HG03342 (cell line): ENCODE measurements around the gene BMP6.
"Not testable (repeated sequence)": the region's sequence is repeated elsewhere in the genome, so short reads cannot be mapped to it uniquely, and the experiment has no call there.

Experiments used
- ATAC-seq: cut with Tn5 transposase; IDR thresholded peaks from one replicate; pipeline ENCODE4 v1.9.1; 2021; ENCODE audit warnings: mild to moderate bottlenecking, moderate library complexity; ENCODE audit not compliant: unreplicated experiment

BMP6 gene

DNA sequence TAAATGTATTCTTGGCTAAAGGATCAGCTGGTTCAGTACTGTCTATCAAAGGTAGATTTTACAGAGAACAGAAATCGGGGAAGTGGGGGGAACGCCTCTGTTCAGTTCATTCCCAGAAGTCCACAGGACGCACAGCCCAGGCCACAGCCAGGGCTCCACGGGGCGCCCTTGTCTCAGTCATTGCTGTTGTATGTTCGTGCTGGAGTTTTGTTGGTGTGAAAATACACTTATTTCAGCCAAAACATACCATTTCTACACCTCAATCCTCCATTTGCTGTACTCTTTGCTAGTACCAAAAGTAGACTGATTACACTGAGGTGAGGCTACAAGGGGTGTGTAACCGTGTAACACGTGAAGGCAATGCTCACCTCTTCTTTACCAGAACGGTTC lies 154.8 kb downstream of the BMP6 start:
- no peak for ATAC-seq

- ATAC-seq, result no peak
These were observed 156.0 kb downstream of the BMP6 start for GRCh38 chr6:7881765-7882500.

- ATAC-seq, result no peak
These were observed 156.8 kb downstream of the BMP6 start for GRCh38 chr6:7882505-7883257.

GRCh38 chr6:7883381-7883780 lies 157.5 kb downstream of the BMP6 start:
- no peak for ATAC-seq

- ATAC-seq, result no peak
These were observed 160.2 kb downstream of the BMP6 start for GRCh38 chr6:7886132-7886531.

DNA sequence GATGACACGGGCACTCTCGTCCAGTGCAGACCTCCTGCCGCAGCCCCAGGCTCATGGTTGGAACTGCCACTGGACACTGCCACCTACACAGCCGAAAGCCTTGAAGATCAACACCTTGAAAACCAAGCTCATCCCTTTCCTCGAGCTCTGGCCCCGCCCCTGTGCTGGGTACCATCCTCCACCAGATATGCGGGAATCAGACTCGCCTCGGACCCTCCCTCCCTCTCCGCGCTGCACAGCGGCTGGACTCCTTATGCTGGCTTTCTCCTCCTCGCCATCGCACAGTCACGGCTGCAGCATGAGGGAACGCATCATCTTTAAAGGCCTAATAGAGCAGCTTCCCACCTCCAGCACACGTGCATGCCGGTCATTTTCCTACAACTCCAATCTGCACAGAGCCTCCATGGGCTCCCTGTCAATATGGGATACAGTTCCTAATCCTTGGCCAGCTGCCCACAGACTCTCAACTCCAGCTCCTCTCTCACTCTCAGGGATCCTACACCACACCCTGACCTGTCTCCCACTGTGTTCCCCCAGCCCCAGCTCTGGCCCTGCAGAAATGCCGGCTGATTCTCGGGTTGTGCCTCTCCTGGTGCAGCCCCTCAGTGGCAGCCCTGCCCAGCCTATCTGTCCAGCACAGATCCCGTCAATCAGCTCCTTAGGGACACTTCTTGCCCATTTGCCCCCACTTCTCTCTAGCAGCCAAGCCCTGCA lies 161.5 kb downstream of the BMP6 start:
- ATAC-seq, result no peak

GRCh38 chr6:7888587-7889357 lies 162.9 kb downstream of the BMP6 start:
- ATAC-seq, result no peak

DNA sequence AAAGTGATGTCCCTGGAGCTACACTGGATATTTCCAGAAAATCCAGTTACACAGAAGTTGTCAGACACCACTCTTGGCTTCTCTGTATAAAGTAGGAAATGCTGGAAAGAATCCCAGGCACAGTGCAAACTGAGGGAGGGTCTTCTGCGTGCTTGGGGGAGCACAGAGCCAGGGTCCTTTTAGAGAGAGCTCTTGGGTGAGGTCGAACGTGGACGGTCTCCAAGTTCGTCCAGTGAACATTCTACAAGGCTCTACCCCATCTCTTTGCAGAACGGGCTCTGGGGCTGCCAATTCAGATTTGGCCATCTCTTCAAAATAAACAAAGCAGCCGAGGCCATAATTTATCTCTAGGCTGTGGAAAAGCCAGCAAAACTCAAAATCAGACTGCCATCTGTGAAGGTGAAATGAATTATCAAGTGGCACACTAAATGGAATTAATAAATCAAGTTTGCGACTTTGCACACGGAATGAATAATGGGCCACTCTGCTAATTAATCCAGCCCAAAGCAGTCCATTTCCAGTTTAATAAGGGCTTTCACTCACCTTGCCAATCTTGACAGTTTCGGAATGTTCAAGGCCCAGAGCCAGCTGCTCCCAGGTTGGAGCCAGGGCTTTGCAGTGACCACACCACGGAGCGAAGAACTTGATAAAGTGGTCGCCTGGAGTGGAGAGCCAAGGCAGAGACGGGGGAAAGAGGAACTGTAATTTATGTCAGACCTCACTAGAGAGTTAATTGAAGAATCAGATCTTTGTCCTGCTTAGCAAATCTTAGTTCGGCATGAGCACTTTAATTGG lies 165.4 kb downstream of the BMP6 start:
- ATAC-seq, result no peak

DNA sequence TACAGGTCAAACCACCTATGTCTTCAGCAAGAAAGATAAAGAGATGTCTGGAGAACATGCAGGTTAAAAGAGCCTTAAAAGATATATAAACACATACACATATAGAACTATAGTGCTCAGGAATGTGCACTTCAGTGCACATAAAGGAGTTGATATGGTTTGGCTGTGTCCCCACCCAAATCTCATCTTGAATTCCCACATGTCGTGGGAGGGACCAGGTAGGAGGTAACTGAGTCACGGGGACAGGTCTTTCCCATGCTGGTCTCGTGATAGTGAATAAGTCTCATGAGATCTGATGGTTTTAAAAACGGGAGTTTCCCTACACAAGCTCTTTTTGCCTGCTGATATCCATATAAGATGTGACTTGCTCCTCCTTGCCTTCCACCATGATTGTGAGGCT lies 166.5 kb downstream of the BMP6 start:
- ATAC-seq, result not testable (repeated sequence)

DNA sequence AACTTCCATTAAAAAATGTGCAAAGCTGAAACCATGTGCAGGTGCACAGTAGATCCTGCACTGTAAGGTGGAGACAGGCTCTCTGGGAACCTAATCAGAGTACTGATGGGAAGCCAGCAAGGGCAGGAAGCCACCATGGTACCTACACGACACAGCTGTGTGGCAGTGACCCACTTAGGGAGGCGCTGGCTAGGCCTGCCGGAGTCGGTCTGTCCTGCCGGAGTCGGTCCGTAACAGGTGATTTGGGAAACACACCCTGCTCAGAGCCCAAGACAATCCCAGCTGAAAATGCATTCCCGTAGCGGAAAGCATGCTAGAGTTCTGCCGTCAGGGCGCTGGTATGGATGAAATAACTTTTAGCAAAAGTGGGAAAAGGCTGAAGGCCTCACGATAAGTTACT lies 167.4 kb downstream of the BMP6 start:
- no peak for ATAC-seq

GRCh38 chr6:7894262-7895124 lies 168.6 kb downstream of the BMP6 start:
- ATAC-seq, result no peak

DNA sequence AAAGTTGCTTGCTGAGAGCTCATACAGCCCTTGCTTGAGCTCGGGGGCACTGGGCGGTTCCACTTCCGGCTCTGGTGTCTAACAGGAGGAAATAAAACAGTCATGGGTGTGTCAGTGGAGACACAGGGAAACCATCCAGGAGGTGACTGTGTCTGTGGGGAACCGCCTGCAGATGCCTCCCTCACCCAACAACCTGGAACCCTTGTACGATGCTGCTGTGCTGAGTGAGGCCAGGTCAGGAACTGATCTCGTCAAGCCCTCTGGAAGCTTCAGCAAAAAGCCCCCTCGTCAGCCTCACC lies 169.2 kb downstream of the BMP6 start:
- no peak for ATAC-seq

- ATAC-seq, result no peak
These were observed 170.6 kb downstream of the BMP6 start for GRCh38 chr6:7896465-7896987.

DNA sequence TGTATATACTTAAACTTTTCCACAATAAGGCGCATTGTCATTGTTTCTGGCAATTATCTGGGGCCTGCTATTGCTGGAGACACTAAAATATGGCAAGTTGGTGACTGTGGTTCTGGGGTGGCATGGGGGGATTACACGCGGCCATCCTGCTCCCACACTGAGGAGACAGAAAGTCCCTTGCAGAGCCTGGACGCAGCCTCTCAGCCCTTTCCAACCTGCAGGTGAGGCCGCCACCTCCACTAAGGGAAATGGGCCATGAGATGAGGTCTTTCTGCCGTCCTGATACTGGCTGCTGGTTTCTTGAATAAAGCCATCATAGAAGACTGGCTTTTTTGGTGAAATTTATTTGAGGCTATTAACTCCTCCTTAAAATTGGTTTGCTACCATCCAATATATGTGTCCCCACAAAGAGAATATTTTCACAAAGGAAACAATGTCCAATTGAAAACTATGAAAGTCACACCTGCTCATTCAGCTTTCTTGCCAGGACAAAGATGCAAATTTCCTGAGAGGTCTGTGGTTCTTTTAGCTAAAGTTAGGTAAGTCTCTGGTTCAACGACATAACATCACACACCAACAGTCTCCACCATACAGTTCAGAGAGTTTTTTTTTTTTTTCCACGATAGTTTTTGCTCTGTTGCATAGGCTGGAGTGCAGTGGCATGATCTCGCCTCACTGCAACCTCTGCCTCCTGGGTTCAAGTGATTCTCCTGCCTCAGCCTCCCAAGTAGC lies 171.7 kb downstream of the BMP6 start:
- peak; percentile 42 for ATAC-seq

GRCh38 chr6:7898193-7898586 lies 172.3 kb downstream of the BMP6 start:
- ATAC-seq, result not testable (repeated sequence)

DNA sequence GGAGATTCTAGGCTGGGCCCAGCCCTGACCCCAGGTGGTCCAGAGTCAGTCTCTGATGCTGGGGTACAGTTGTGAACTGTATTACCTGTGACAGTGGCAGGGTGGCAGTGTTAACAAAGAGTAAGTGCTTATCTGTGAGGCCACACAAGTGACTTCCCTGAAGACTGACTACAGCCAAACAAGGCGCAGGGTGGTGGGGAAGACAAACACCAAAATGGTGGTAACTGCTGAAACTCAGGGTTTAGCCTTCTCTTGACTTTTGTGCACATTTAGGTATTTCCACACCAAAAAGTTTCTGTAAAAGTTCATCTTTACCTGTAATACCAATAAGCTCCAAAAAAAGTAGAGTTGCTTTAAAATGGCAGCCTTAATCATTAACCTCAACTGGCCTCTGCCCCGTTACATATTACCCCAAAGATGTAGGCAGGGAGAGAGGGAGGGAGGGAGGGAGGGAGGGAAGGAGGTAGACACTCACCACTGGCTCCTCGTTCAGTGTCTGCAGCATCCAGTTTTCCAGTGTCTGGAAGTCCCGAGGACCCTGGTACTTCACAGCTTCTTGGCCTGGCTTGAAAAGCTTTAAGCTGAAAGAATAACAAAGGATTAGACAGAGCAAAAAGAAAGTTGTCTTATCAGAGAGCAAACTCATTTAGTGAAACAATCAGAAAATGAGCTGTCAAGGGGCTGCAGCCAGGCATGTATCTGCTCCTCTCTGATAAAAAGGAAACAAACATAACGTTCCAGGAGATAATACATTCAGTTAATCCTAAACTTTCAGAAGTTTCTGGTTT lies 173.4 kb downstream of the BMP6 start:
- ATAC-seq, result no peak

DNA sequence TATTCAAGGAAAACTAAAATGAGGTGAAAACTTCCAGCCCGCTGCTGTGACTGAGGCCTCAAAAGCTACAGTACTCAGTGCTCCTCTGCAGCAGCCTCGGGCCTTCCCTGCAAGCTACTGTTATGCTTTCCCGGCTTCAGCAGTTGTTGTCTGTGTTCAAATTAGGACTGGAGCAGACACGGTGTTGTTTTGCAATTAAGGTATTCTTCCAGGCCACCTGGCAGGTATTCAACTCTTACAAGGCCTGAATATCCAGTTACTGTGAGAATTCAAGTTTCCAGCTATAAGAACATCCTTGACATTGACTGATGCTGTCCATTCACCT lies 174.0 kb downstream of the BMP6 start:
- no peak for ATAC-seq

DNA sequence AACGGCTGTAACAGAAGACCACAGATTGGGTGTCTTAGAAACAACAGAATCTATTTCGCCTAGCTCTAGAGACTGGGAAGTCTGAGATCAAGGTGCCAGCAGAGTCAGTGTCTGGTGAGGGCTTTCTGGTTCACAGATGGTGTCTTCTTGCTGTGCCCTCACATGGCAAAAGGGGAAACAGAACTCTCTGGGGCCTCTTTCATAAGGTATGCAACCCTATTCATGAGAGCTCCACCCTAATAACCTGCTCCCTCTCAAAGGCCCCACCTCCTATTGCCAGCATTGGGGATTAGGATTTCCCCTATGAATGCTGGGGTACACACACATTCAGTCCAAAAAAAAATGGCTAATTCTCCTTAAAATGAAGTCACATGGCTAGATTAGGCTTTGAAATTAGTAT lies 174.7 kb downstream of the BMP6 start:
- ATAC-seq, result no peak
